ENCODE data around the gene FILIP1. TPM values are rescaled to one million over a fixed set of nuclear protein-coding genes. Genes with fewer than 3 reads are reported as not detected.

FILIP1 gene
- total and polyA plus RNA-seq, 2 donors (not counting 1 experiment from before 2014, with no cell fraction given) = 0.33 to 2.3 TPM

DNA sequence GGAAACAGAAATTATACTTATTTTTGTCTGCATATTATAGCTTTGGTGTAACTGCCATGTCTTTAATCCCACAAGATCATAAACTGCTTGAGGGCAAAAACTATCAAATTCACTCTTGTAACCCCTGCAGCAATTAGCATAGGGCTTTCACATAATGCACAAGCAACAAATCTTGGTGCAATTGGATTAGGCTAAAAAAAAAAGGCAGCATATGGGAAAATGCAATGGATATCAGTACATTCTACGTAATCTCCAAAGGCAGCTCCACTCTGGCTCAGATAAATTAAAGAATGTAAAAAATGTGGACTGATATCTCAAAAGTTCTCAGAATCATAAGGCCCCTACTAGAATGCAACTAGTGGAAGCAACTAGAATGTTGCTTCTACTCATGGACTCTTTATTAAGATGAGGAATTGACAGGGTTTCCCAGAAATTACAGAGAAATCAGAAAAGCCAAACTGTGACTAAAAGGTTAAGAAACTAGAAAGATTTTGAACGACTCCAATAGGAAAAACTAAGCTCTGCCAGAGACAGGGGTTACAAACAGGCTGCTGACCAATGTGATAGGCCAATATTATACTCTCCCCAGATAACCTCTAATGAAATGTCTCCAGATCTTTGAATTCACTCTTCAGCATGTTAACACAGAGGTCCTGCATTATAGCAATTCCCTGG, 55.0 kb downstream of the FILIP1 start:
- Histone ChIP-seq H3K4me2 (ENCODE audit: extremely low read depth, insufficient read depth, low read length) (no peak overlapping the region), H3K4me3 (replicated peaks in 1 of 4; ENCODE audit: control extremely low read depth in 1 of 4, insufficient read depth in 1 of 4, low read depth in 3 of 4, low read length in 4 of 4) (no peak overlapping the region), H3K4me1 (ENCODE audit: control insufficient read depth, extremely low read depth, insufficient read depth, low read length) (peaks cover 3% of the 10 kb centered on the region)

DNA sequence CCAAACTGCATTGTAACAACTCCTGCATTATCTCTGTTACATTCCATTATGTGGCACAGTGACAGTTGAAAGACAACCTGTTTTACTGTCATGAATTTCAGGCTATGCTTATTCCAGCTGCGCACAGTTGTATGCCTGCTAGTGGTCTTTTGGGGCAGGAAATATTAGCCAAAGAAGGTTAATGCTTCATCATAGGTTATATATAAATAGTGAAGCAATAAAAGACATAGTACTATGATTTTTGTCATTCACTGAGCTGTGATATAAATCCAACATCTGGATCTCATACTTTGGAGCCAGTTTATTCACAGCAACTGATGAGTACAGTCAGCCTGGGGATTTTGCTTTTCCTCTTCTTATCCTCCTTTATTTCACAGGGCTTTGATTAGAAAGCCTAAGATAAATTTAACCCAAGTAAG, 55.6 kb downstream of the FILIP1 start:
- peaks cover 3% of the 10 kb centered on the region for H3K4me1 ChIP-seq (ENCODE audit: control insufficient read depth, extremely low read depth, insufficient read depth, low read length)
- no peak overlapping the region for H3K4me2 ChIP-seq (ENCODE audit: extremely low read depth, insufficient read depth, low read length)
- H3K4me3 ChIP-seq (replicated peaks in 1 of 4; ENCODE audit: control extremely low read depth in 1 of 4, insufficient read depth in 1 of 4, low read depth in 3 of 4, low read length in 4 of 4) = no peak overlapping the region
- H3K9ac ChIP-seq (ENCODE audit: insufficient read depth, low read length) = no peak overlapping the region
- peak in 1 of 2 donors; percentile 73 for DNase-seq (ENCODE audit: low read depth in 2 of 2)
- H3K27me3 ChIP-seq (ENCODE audit: control insufficient read depth, insufficient read depth, low read length) = no peaks in the 10 kb centered on the region
- H4K20me1 ChIP-seq (ENCODE audit: control insufficient read depth, extremely low read depth, insufficient read depth, low read length) = no peaks in the 10 kb centered on the region
- no peaks in the 10 kb centered on the region for H3K9me3 ChIP-seq (ENCODE audit: control insufficient read depth, insufficient read depth, low read depth, low read length)
- TF ChIP-seq EZH2 (IDR thresholded peaks at IDR 0.05; ENCODE audit: low read length, missing control alignments) = no peak
- TF ChIP-seq, protein P1, sequence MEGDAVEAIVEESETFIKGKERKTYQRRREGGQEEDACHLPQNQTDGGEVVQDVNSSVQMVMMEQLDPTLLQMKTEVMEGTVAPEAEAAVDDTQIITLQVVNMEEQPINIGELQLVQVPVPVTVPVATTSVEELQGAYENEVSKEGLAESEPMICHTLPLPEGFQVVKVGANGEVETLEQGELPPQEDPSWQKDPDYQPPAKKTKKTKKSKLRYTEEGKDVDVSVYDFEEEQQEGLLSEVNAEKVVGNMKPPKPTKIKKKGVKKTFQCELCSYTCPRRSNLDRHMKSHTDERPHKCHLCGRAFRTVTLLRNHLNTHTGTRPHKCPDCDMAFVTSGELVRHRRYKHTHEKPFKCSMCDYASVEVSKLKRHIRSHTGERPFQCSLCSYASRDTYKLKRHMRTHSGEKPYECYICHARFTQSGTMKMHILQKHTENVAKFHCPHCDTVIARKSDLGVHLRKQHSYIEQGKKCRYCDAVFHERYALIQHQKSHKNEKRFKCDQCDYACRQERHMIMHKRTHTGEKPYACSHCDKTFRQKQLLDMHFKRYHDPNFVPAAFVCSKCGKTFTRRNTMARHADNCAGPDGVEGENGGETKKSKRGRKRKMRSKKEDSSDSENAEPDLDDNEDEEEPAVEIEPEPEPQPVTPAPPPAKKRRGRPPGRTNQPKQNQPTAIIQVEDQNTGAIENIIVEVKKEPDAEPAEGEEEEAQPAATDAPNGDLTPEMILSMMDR (conservative IDR thresholded peaks at IDR 0.05 in 1 of 2, IDR thresholded peaks at IDR 0.05 in 1 of 2; ENCODE audit: low read depth in 1 of 2, low read length in 2 of 2) = no peak
- peak overlapping the region; percentile 24 for H3K27ac ChIP-seq (ENCODE audit: insufficient read depth, low read length)
- no peaks in the 10 kb centered on the region for H3K79me2 ChIP-seq (ENCODE audit: control insufficient read depth, insufficient read depth, low read length)
- H3K36me3 ChIP-seq (ENCODE audit: control insufficient read depth, insufficient read depth, low read length) = no peaks in the 10 kb centered on the region
- H2AFZ ChIP-seq (ENCODE audit: low read length) = no peak overlapping the region

More for the DNA sequence above, 55.0 kb downstream of the FILIP1 start:
- no peaks in the 10 kb centered on the region for H3K9me3 ChIP-seq (ENCODE audit: control insufficient read depth, insufficient read depth, low read depth, low read length)
- H4K20me1 ChIP-seq (ENCODE audit: control insufficient read depth, extremely low read depth, insufficient read depth, low read length) = no peaks in the 10 kb centered on the region
- H3K27ac ChIP-seq (ENCODE audit: insufficient read depth, low read length) = peak overlapping the region; percentile 24
- no peak for TF ChIP-seq EZH2 (IDR thresholded peaks at IDR 0.05; ENCODE audit: low read length, missing control alignments)
- TF ChIP-seq, protein P1 (conservative IDR thresholded peaks at IDR 0.05 in 1 of 2, IDR thresholded peaks at IDR 0.05 in 1 of 2; ENCODE audit: low read depth in 1 of 2, low read length in 2 of 2) = no peak
- no peak for DNase-seq (ENCODE audit: low read depth in 2 of 2)
- no peaks in the 10 kb centered on the region for H3K36me3 ChIP-seq (ENCODE audit: control insufficient read depth, insufficient read depth, low read length)
- H3K79me2 ChIP-seq (ENCODE audit: control insufficient read depth, insufficient read depth, low read length) = no peaks in the 10 kb centered on the region
- no peak overlapping the region for H3K9ac ChIP-seq (ENCODE audit: insufficient read depth, low read length)
- H2AFZ ChIP-seq (ENCODE audit: low read length) = no peak overlapping the region
- no peaks in the 10 kb centered on the region for H3K27me3 ChIP-seq (ENCODE audit: control insufficient read depth, insufficient read depth, low read length)

DNA sequence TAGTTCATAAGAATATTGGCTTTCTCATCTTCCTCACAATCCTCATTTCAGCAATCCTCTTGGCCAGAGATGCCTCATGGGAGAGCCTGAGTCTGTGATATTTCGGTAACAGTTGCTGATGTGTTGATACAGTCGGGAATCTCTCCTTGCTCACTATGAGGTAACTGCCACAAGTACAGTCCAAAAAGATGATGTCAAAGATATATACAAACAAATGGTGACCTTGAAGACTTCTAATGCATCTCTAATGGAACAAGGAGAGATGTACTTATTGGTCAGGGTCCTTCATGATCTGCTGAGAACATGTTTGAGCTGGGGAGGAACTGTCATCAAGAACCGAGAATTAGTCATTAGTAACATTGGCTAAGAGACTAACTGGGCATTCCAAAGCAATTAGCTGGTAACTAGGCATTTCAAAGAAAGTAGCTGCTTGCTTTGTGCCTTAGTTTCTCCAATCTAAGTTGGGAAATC, 56.1 kb downstream of the FILIP1 start:
- Histone ChIP-seq H3K27me3 (ENCODE audit: control insufficient read depth, insufficient read depth, low read length) (no peaks in the 10 kb centered on the region), H3K36me3 (ENCODE audit: control insufficient read depth, insufficient read depth, low read length) (no peaks in the 10 kb centered on the region), H3K27ac (ENCODE audit: insufficient read depth, low read length) (peak overlapping the region; percentile 24), H3K4me2 (ENCODE audit: extremely low read depth, insufficient read depth, low read length) (peak overlapping the region; percentile 48), H3K9ac (ENCODE audit: insufficient read depth, low read length) (no peak overlapping the region), H3K9me3 (ENCODE audit: control insufficient read depth, insufficient read depth, low read depth, low read length) (no peaks in the 10 kb centered on the region), H4K20me1 (ENCODE audit: control insufficient read depth, extremely low read depth, insufficient read depth, low read length) (no peaks in the 10 kb centered on the region), H3K79me2 (ENCODE audit: control insufficient read depth, insufficient read depth, low read length) (no peaks in the 10 kb centered on the region), H3K4me3 (replicated peaks in 1 of 4; ENCODE audit: control extremely low read depth in 1 of 4, insufficient read depth in 1 of 4, low read depth in 3 of 4, low read length in 4 of 4) (no peak overlapping the region), H3K4me1 (ENCODE audit: control insufficient read depth, extremely low read depth, insufficient read depth, low read length) (peaks cover 3% of the 10 kb centered on the region), H2AFZ (ENCODE audit: low read length) (no peak overlapping the region)
- no peak for TF ChIP-seq EZH2 (IDR thresholded peaks at IDR 0.05; ENCODE audit: low read length, missing control alignments)
- TF ChIP-seq, protein P1 (conservative IDR thresholded peaks at IDR 0.05 in 1 of 2, IDR thresholded peaks at IDR 0.05 in 1 of 2; ENCODE audit: low read depth in 1 of 2, low read length in 2 of 2) = no peak
- peak; percentile 62 to 86 for DNase-seq (ENCODE audit: low read depth in 2 of 2)

All from fibroblast of lung (primary cell).